IMR-90 (cell line): Measurements from ENCODE around the gene CNTN3. TPM values are rescaled to one million over a fixed set of nuclear protein-coding genes. Genes with fewer than 3 reads are reported as not detected.
A peak's percentile ranks its signal among the peaks of the same experiment; 100 is the strongest.

ENCODE experiments used
- ATAC-seq: fragments of 200-7000 bp; cut with Tn5 transposase; 2 replicates; pipeline ENCODE4 v1.9.1; 2020; ENCODE audit warnings: low read depth, mild to moderate bottlenecking, moderate library complexity
- BruUV-seq: library from RNA; stranded (reverse); fragments of 400-500 nt; replicated peaks from 2 replicates; lab custom pipeline; 2021; lab: Mats Ljungman, UMichigan
- CTCF ChIA-PET: fragments of 300-600 bp; formaldehyde crosslinking; extraction: SDS; loops from one replicate; lab custom pipeline; 2021; ENCODE audit warnings: antibody characterized with exemption; lab: Yijun Ruan, JAX
- POLR2A ChIA-PET: fragments of 300-600 bp; sonication (Branson Sonifier 250); formaldehyde crosslinking; loops from one replicate; lab custom pipeline; 2022; ENCODE audit warnings: antibody characterized with exemption; ENCODE audit not compliant: unreplicated experiment; lab: Charles Lee
- DNase-seq: peaks from one replicate; pipeline ENCODE4 v3.0.0; 2013
- H2AFZ ChIP-seq: replicated peaks from 2 replicates; pipeline ENCODE3; 2013; ENCODE audit warnings: low read length, mild to moderate bottlenecking; ENCODE audit not compliant: poor library complexity
- H2AK5ac ChIP-seq: 2 replicates; pipeline ENCODE4 v1.6.1; 2013; ENCODE audit warnings: low read depth, low read length, inconsistent platforms
- H2AK9ac ChIP-seq: replicated peaks from 2 replicates; pipeline ENCODE3; 2013; ENCODE audit warnings: mild to moderate bottlenecking, low read depth, low read length, moderate library complexity; ENCODE audit not compliant: poor library complexity
- H2BK120ac ChIP-seq: 2 replicates; pipeline ENCODE4 v1.6.1; 2013; ENCODE audit warnings: low read depth, low read length, inconsistent platforms
- H2BK15ac ChIP-seq: 3 replicates; pipeline ENCODE4 v1.6.1; 2013; ENCODE audit warnings: low read depth, low read length, inconsistent platforms
- H2BK20ac ChIP-seq: 2 replicates; pipeline ENCODE4 v1.6.1; 2013; ENCODE audit warnings: low read depth, mild to moderate bottlenecking, inconsistent platforms, low read length, moderate library complexity
- H2BK5ac ChIP-seq: 2 replicates; pipeline ENCODE4 v1.6.1; 2013; ENCODE audit warnings: mild to moderate bottlenecking, low read depth, low read length, inconsistent platforms; ENCODE audit not compliant: poor library complexity, severe bottlenecking
- H3K14ac ChIP-seq: replicated peaks from 2 replicates; pipeline ENCODE4 v1.6.1; 2013; ENCODE audit warnings: low read depth, low read length, inconsistent platforms
- H3K18ac ChIP-seq: 2 replicates; pipeline ENCODE4 v1.6.1; 2013; ENCODE audit warnings: low read depth, low read length, control low read depth
- H3K23ac ChIP-seq: 2 replicates; pipeline ENCODE4 v1.6.1; 2013; ENCODE audit warnings: low read depth, low read length, inconsistent platforms
- H3K27ac ChIP-seq: 2 replicates; pipeline ENCODE4 v1.5.1; 2013; ENCODE audit warnings: mild to moderate bottlenecking, control low read depth, low read length; ENCODE audit not compliant: insufficient read depth
- H3K27me3 ChIP-seq: 2 replicates; pipeline ENCODE4 v1.6.1; 2013; ENCODE audit warnings: low read length; ENCODE audit not compliant: control insufficient read depth, insufficient read depth
- H3K36me3 ChIP-seq: 2 replicates; pipeline ENCODE4 v1.6.1; 2013; ENCODE audit warnings: low read length, mixed read lengths; ENCODE audit not compliant: control insufficient read depth, insufficient read depth
- H3K4ac ChIP-seq: 2 replicates; pipeline ENCODE4 v1.6.1; 2013; ENCODE audit warnings: low read depth, low read length, inconsistent platforms
- H3K4me1 ChIP-seq: 2 replicates; pipeline ENCODE4 v1.6.1; 2013; ENCODE audit warnings: low read length, mixed read lengths; ENCODE audit not compliant: control insufficient read depth, insufficient read depth
- H3K4me2 ChIP-seq: 2 replicates; pipeline ENCODE4 v1.6.1; 2013; ENCODE audit warnings: low read depth, mild to moderate bottlenecking, control low read depth, low read length, moderate library complexity
- H3K4me3 ChIP-seq: 2 replicates; pipeline ENCODE4 v1.5.1; 2013; ENCODE audit warnings: low read depth, mild to moderate bottlenecking, control low read depth, low read length, moderate library complexity; ENCODE audit not compliant: insufficient read depth
- H3K56ac ChIP-seq: 2 replicates; pipeline ENCODE4 v1.6.1; 2013; ENCODE audit warnings: low read length, inconsistent platforms; ENCODE audit not compliant: insufficient read depth; ENCODE audit errors: extremely low read depth
- H3K79me1 ChIP-seq, 2 experiments: 2 replicates each; pipeline ENCODE4 v1.6.1; 2013; ENCODE audit warnings: low read length in 2 of 2, inconsistent platforms in 1 of 2, low read depth in 1 of 2
- H3K9ac ChIP-seq: 2 replicates; pipeline ENCODE4 v1.6.1; 2013; ENCODE audit warnings: low read depth, low read length, control low read depth
- H3K9me1 ChIP-seq: 2 replicates; pipeline ENCODE4 v1.6.1; 2013; ENCODE audit warnings: low read length, inconsistent platforms; ENCODE audit not compliant: insufficient read depth
- H3K9me3 ChIP-seq: 2 replicates; pipeline ENCODE4 v1.6.1; 2013; ENCODE audit warnings: low read length; ENCODE audit not compliant: control insufficient read depth, insufficient read depth
- H4K20me1 ChIP-seq: 2 replicates; pipeline ENCODE4 v1.6.1; 2013; ENCODE audit warnings: low read length, inconsistent platforms; ENCODE audit not compliant: insufficient read depth
- H4K5ac ChIP-seq: 2 replicates; pipeline ENCODE4 v1.6.1; 2013; ENCODE audit warnings: mild to moderate bottlenecking, low read depth, low read length, control low read depth
- H4K8ac ChIP-seq, 2 experiments: 2 replicates each; pipeline ENCODE4 v1.6.1; 2013; ENCODE audit warnings: low read depth in 2 of 2, low read length in 2 of 2, control low read depth in 1 of 2, inconsistent platforms in 1 of 2
- H4K91ac ChIP-seq: 2 replicates; pipeline ENCODE4 v1.6.1; 2013; ENCODE audit warnings: low read depth, low read length, inconsistent platforms; ENCODE audit not compliant: insufficient read depth
- BHLHE40 ChIP-seq: fragments of 150-350 bp; IDR thresholded peaks from 2 replicates; pipeline ENCODE4 v1.6.1; 2016; ENCODE audit warnings: mild to moderate bottlenecking, low read depth, low read length
- MAFK ChIP-seq: IDR thresholded peaks from 2 replicates; pipeline ENCODE4 v1.6.1; 2012; ENCODE audit warnings: low read depth, low read length, improper control_type of control experiment
- NFE2L2 ChIP-seq: fragments of 150-350 bp; IDR thresholded peaks from 2 replicates; pipeline ENCODE4 v1.6.1; 2016; ENCODE audit warnings: low read depth, mild to moderate bottlenecking, low read length
- RAD21 ChIP-seq: IDR thresholded peaks from 2 replicates; pipeline ENCODE4 v1.6.1; 2012; ENCODE audit warnings: low read length, improper control_type of control experiment
- WGBS, 2 experiments: methylation state at CpG; one replicate each; pipeline versions ENCODE4 v1.1.5 to v1.1.7; 2013; ENCODE audit warnings: missing lambda C conversion rate in 2 of 2; ENCODE audit not compliant: insufficient read length in 1 of 2; ENCODE audit errors: extremely low coverage in 2 of 2; 5-methylcytosine and 5-hydroxymethylcytosine counted together
- dilution Hi-C: fragments of 300-500 bp; cut with HindIII; formaldehyde crosslinking; loops from one replicate; pipeline ENCODE4 v1.14.3; 2018; ENCODE audit warnings: low sequenced_read_pairs; ENCODE audit not compliant: unreplicated experiment
- in situ Hi-C: fragments of 300-500 bp; cut with MboI; formaldehyde crosslinking; loops from 3 replicates; pipeline ENCODE4 v1.14.3; 2019; ENCODE audit warnings: low sequenced_read_pairs, inconsistent platforms, mixed read lengths
- intact Hi-C: fragments of 100-400 bp; cut with micrococcal nuclease; formaldehyde crosslinking; loops from 2 replicates; pipeline ENCODE4 v1.10.0; 2022
- polyA plus RNA-seq, 3 experiments: library from polyadenylated mRNA; depleted of rRNA; stranded (reverse); fragments of >200 nt; gene quantifications; 2 replicates each; pipeline ENCODE4 v1.2.3, GENCODE V29; 2012; ENCODE audit warnings: low replicate concordance in 1 of 3
- total RNA-seq: library from RNA; depleted of rRNA; stranded (reverse); fragments of >200 nt; gene quantifications from 2 replicates; pipeline ENCODE4 v1.2.3, GENCODE V29; 2012

Gene CNTN3
- total and polyA plus RNA-seq, 2 of the 4 experiments (the other 2 are of a cell fraction), result 3.5 to 3.6 TPM

DNA sequence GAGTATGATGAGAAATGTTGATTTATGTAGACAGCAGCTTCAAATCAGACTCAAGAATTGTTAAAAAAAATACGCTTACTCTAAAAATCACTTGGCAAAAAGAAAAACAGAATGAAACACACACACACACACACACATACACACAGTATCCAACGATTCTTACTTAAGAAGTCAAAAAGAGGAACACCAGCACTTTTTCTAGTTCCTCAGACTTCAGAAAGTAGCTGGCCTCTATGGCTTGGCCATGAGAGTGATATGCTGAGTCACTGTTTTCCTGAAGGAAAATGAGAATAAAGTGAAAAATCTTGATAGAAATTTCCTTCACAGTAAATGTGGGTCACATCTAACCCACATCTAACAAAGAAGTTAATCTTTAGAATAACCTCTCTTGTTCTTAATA lies 22.1 kb downstream of the CNTN3 start:
- TF ChIP-seq NFE2L2 (peak; percentile 97), RAD21 (no peak), BHLHE40 (no peak), MAFK (peak; percentile 84)

More for the DNA sequence above, 22.1 kb downstream of the CNTN3 start:
- Histone ChIP-seq H3K14ac (no peak overlapping the region), H4K5ac (peak overlapping the region; percentile 81), H3K23ac (no peak overlapping the region), H3K36me3 (no peaks in the 10 kb centered on the region), H3K79me1 (peaks cover 3 to 8% of the 10 kb centered on the region in 2 experiments; a peak in 2 of 4 replicates), H2AK9ac (no peak overlapping the region), H3K27me3 (no peaks in the 10 kb centered on the region), H3K4ac (no peak overlapping the region), H3K56ac (no peak overlapping the region), H3K9ac (no peak overlapping the region), H2BK20ac (no peak overlapping the region), H3K4me2 (peak overlapping the region; percentile 46; the same call in 1 of the 2 replicates), H4K8ac (no peak overlapping the region), H2AK5ac (no peak overlapping the region), H3K9me1 (no peaks in the 10 kb centered on the region), H4K91ac (no peak overlapping the region), H3K4me3 (no peak overlapping the region), H4K20me1 (no peaks in the 10 kb centered on the region), H2BK15ac (no peak overlapping the region; the same call in 2 of the 3 replicates), H3K18ac (peak overlapping the region; percentile 62), H2BK120ac (no peak overlapping the region), H3K4me1 (peaks cover 6% of the 10 kb centered on the region), H3K27ac (no peak overlapping the region), H2BK5ac (peak overlapping the region; percentile 60), H2AFZ (no peak overlapping the region), H3K9me3 (no peaks in the 10 kb centered on the region)
- CTCF ChIA-PET, result no interaction called here
- intact Hi-C loops, result no loop called here
- ATAC-seq (peak; percentile 59), DNase-seq (peak; percentile 42)
- in situ Hi-C loops, result no loop called here
- dilution Hi-C loops, result no loop called here
- BruUV-seq, result no TSS peak
- POLR2A ChIA-PET, result no interaction called here
- no CpG with 5 or more reads among the region's 2 CpGs for WGBS, 2 experiments
